GM12864 (cell line): ENCODE data around the gene DPYD.

Experiments used
- DNase-seq: peaks from one replicate; pipeline ENCODE4 v3.0.0-alpha.2; 2011; ENCODE audit warnings: low read depth
- H3K4me3 ChIP-seq: 2 replicates; pipeline ENCODE4 v1.5.1; 2011; ENCODE audit warnings: mild to moderate bottlenecking, low read depth, low read length, control low read depth
- CTCF ChIP-seq: IDR thresholded peaks from 2 replicates; pipeline ENCODE4 v1.5.1; 2011; ENCODE audit warnings: low read depth, mild to moderate bottlenecking, moderate library complexity, low read length, control low read depth, inconsistent platforms; ENCODE audit errors: missing control alignments

The DPYD gene

GRCh38 chr1:97053268-97053667 is 867.6 kb downstream of the DPYD start:
- TF ChIP-seq CTCF = no peak
- no peak overlapping the region for H3K4me3 ChIP-seq
- no peak for DNase-seq

- DNase-seq = no peak
- no peak overlapping the region for H3K4me3 ChIP-seq
- no peak for TF ChIP-seq CTCF
Observed at GRCh38 chr1:97051823-97052222, 869.0 kb downstream of the DPYD start.

- no peak for TF ChIP-seq CTCF
- no peak for DNase-seq
- H3K4me3 ChIP-seq = no peak overlapping the region
Observed at GRCh38 chr1:97050506-97050905, 870.3 kb downstream of the DPYD start.

- no peak for TF ChIP-seq CTCF
- no peak for DNase-seq
- H3K4me3 ChIP-seq = no peak overlapping the region
Observed at GRCh38 chr1:97047421-97047793, 873.4 kb downstream of the DPYD start.

- no peak for DNase-seq
- no peak overlapping the region for H3K4me3 ChIP-seq
- no peak for TF ChIP-seq CTCF
Observed at GRCh38 chr1:97046765-97047420, 873.9 kb downstream of the DPYD start.

- no peak for DNase-seq
- TF ChIP-seq CTCF = no peak
- no peak overlapping the region for H3K4me3 ChIP-seq
Observed at GRCh38 chr1:97044159-97044760, 876.6 kb downstream of the DPYD start.

- no peak overlapping the region for H3K4me3 ChIP-seq
- TF ChIP-seq CTCF = no peak
- no peak for DNase-seq
Observed at GRCh38 chr1:97042551-97042950, 878.3 kb downstream of the DPYD start.
